NB4 (cell line): ENCODE measurements around the gene ISG15.

Source experiments
- DNase-seq: peaks from one replicate; pipeline ENCODE4 v3.0.0; 2010; ENCODE audit warnings: low read depth
- H3K4me3 ChIP-seq: one replicate; pipeline ENCODE4 v1.5.1; 2011; ENCODE audit warnings: mild to moderate bottlenecking, low read depth, low read length, moderate library complexity
- CTCF ChIP-seq: IDR thresholded peaks from one replicate; pipeline ENCODE4 v1.5.1; 2012; ENCODE audit warnings: low read depth, low read length
- MYC ChIP-seq: IDR thresholded peaks from 2 replicates; pipeline ENCODE4 v1.6.1; 2011; ENCODE audit warnings: low read depth, low read length
- POLR2A ChIP-seq: IDR thresholded peaks from 2 replicates; pipeline ENCODE4 v1.6.1; 2011; ENCODE audit warnings: mild to moderate bottlenecking; ENCODE audit not compliant: insufficient read length; ENCODE audit errors: extremely low read depth
- TF ChIP-seq, protein P1 (sequence below): IDR thresholded peaks from 2 replicates; pipeline ENCODE4 v1.6.1; 2011; ENCODE audit warnings: low read depth, low read length

The ISG15 gene

DNA sequence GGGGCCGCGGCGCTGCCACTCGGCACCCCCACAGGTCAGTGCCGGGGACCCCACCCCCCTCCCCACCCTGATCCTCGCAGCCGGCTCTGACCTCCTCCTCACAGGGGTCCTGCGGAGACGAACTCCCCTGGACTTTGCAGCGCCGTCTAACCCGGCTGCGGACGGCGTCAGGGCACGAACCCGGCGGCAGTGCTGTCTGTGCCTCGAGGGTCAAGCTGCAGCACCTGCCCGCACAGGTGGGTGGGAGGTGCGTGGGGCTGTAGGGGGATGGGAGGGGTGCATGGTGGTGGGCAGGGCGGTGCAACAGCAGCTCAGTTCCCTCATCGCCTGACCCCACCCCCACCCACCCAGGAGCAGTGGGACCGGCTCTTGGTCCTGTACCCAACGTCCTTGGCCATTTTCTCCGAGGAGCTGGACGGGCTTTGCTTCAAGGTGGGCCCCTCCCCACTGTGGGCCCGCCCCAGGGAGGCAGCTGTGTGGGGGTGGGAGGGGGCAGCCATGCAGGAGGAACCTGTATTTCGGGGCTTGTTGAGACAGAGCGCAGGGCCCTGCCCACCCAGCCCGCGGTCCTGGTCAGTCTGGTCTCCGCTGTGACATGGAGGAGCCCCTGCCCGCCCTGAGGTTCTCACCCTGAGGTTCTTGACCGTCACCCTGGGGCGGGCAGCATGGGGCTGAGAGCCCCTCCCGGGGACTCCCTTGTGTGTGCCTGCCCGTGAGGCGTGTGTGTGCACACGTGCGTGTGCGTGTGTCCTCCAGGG, 42.1 kb upstream of the ISG15 start:
- DNase-seq, result no peak
- TF ChIP-seq CTCF (no peak), POLR2A (no peak), MYC (no peak)
- TF ChIP-seq, protein P1, sequence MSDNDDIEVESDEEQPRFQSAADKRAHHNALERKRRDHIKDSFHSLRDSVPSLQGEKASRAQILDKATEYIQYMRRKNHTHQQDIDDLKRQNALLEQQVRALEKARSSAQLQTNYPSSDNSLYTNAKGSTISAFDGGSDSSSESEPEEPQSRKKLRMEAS, result no peak
- no peak overlapping the region for H3K4me3 ChIP-seq

DNA sequence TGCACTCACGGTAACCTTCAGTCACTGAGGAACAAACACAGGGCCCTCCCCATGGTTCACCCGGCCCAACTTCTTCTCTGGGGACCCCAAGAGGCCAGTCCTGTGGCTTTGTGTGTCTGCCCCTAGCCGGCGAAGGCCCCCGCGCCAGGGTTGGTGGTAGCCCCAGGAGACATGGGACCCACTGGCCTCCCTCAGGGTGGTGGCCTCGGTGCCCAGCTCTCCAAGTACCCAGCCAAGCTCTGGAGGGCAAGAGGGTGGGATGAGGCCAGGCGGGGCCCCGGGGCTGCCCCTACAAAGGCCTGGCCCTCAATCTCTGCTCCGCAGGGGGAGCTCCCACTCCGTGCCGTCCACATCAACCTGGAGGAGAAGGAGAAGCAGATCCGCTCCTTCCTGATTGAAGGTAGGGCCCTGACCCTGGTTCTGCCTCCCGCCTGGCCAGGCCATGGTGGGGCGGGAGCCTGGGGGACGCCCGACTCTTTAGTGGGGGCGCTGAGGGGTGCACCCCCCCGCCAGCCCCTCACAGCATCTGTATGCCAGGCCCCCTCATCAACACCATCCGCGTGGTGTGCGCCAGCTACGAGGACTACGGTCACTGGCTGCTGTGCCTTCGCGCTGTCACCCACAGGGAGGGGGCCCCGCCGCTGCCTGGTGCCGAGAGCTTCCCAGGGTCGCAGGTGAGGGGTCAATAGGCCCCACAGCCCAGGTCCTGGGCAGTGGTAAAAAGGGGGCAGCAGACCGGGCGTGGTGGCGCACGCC, 41.4 kb upstream of the ISG15 start:
- no peak overlapping the region for H3K4me3 ChIP-seq
- no peak for TF ChIP-seq POLR2A
- no peak for TF ChIP-seq MYC
- TF ChIP-seq, protein P1, result no peak
- TF ChIP-seq CTCF, result no peak
- DNase-seq, result no peak

GRCh38 chr1:972726-973458, 40.4 kb upstream of the ISG15 start:
- no peak for TF ChIP-seq MYC
- no peak for TF ChIP-seq CTCF
- TF ChIP-seq, protein P1, result no peak
- no peak for TF ChIP-seq POLR2A
- DNase-seq, result no peak
- H3K4me3 ChIP-seq, result no peak overlapping the region

DNA sequence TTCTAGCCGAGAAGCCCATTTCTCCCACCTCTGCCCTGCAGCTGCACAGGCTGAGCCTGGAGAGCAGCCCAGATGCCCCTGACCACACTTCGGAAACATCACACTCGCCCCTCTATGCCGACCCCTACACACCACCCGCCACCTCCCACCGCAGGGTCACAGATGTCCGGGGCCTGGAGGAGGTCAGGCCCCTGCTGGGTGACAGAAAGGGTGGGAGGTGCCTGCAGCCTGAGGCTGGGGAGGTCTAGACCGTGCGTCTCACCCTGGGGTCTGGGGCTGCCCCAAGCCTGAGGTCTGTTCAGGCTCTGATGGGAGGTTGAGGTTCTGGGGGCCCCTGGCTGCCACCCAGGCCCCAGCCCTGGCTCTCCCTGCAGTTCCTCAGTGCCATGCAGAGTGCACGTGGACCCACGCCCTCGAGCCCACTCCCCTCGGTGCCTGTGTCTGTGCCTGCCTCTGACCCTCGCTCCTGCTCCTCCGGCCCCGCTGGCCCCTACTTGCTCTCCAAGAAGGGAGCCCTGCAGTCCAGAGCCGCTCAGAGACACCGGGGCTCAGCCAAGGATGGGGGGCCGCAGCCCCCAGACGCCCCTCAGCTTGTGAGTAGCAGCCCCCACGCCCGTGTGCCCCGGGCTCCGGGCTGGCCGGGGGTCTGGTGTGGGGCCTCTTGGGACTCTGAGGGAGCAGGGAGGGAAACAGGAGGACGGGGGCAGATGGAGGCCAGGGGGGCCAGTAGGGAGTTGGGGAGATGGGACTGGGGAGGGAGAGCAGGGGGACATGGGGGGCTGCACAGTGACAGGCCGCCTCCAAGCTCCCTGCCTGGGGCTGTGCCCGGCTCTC, 39.6 kb upstream of the ISG15 start:
- no peak for DNase-seq
- H3K4me3 ChIP-seq, result no peak overlapping the region
- TF ChIP-seq, protein P1, result no peak
- TF ChIP-seq CTCF, result no peak
- TF ChIP-seq POLR2A, result no peak
- no peak for TF ChIP-seq MYC

GRCh38 chr1:974293-974640, 39.0 kb upstream of the ISG15 start:
- TF ChIP-seq CTCF (no peak), MYC (no peak), POLR2A (no peak)
- TF ChIP-seq, protein P1, result no peak
- DNase-seq, result no peak
- H3K4me3 ChIP-seq, result no peak overlapping the region
